Kidney tubule cell (primary cell): ENCODE measurements around the gene ORMDL2.
"Not testable (repeated sequence)": the region's sequence is repeated elsewhere in the genome, so short reads cannot be mapped to it uniquely, and the experiment has no call there.

Experiments
- DNase-seq: peaks from one replicate; pipeline ENCODE4 v3.0.0-alpha.2; 2018; ENCODE audit warnings: low spot score

ORMDL2 gene

GRCh38 chr12:55829967-55830600 lies 12.2 kb downstream of the ORMDL2 start:
- no peak for DNase-seq

GRCh38 chr12:55830601-55831446 lies 13.0 kb downstream of the ORMDL2 start:
- no peak for DNase-seq

GRCh38 chr12:55831447-55831815 lies 13.6 kb downstream of the ORMDL2 start:
- no peak for DNase-seq

- no peak for DNase-seq
These were observed 15.2 kb downstream of the ORMDL2 start for GRCh38 chr12:55833056-55833455.

GRCh38 chr12:55834400-55834799 lies 16.6 kb downstream of the ORMDL2 start:
- DNase-seq, result not testable (repeated sequence)

- DNase-seq, result no peak
These were observed 20.5 kb downstream of the ORMDL2 start for GRCh38 chr12:55838361-55838760.

GRCh38 chr12:55839345-55840140 lies 21.7 kb downstream of the ORMDL2 start:
- no peak for DNase-seq

- DNase-seq, result no peak
These were observed 22.9 kb downstream of the ORMDL2 start for GRCh38 chr12:55840581-55841351.

- DNase-seq, result peak; percentile 35
These were observed 25.0 kb downstream of the ORMDL2 start, which contains the start of gene MMP19 for GRCh38 chr12:55842681-55843429. MMP19 (minus strand) TSS chr12:55842936; CDS start chr12:55842830, 106 bp downstream.

GRCh38 chr12:55843431-55843830 lies 25.6 kb downstream of the ORMDL2 start:
- no peak for DNase-seq

GRCh38 chr12:55844961-55845360 lies 27.1 kb downstream of the ORMDL2 start:
- DNase-seq, result no peak

GRCh38 chr12:55845361-55845760 lies 27.5 kb downstream of the ORMDL2 start:
- DNase-seq, result no peak

GRCh38 chr12:55845785-55846496 lies 28.1 kb downstream of the ORMDL2 start:
- no peak for DNase-seq

- no peak for DNase-seq
These were observed 29.2 kb downstream of the ORMDL2 start for GRCh38 chr12:55847033-55847432.

- DNase-seq, result peak; percentile 78
These were observed 29.9 kb downstream of the ORMDL2 start for GRCh38 chr12:55847603-55848291.

GRCh38 chr12:55849616-55850343 lies 31.9 kb downstream of the ORMDL2 start:
- no peak for DNase-seq

- DNase-seq, result no peak
These were observed 32.6 kb downstream of the ORMDL2 start for GRCh38 chr12:55850401-55850800.

GRCh38 chr12:55850893-55851292 lies 33.1 kb downstream of the ORMDL2 start:
- DNase-seq, result no peak

- DNase-seq, result no peak
These were observed 34.9 kb downstream of the ORMDL2 start for GRCh38 chr12:55852740-55853139.
